Kidney glomerular epithelial cell (primary cell): ENCODE results near the gene KHNYN.

Experiments
- DNase-seq: peaks from one replicate; lab custom pipeline; 2025; lab: John Stamatoyannopoulos, UW

KHNYN gene

DNA sequence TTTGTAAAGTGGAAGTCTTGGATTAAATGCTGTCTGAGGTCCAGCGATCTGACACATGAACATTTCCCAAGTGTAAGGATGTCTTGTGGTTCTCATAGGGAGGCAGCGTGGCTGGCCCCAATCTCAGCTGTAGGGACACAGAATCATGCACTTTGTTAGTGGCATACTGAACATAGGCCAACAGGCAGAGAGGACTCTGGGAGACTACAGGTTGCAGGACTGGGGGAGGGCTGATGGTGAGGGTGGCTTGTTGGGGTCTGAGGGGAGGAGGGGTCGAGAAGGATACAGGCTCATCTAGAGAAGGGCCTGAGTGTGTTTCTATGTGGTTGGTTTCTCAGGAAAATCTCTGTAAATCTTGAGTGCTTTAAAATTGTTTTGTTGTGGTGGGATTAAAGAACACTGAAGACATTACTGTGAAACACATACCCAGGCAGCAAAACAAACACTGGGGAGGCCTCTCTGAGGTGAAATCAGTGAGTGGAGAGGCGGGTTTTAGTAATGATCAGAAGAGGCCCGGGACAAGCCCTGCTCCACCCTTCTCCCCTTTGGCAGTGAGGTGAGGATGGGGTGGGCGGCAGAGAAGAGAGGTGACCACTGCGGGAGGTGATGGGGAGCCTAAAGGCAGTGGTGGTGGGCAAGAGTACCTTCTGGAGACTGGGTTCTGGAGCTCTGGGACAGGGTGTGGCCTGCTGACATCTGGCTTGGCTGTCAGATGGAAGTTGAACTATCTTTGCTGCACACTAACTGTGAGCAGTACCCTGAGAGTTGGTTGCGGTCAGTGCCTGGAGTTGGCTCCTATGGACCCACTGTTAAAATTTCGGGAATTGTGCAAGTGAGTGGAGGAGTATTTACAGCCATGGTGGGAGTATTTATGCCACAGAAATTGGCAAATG, 27.7 kb upstream of the KHNYN start:
- DNase-seq: no peak

DNA sequence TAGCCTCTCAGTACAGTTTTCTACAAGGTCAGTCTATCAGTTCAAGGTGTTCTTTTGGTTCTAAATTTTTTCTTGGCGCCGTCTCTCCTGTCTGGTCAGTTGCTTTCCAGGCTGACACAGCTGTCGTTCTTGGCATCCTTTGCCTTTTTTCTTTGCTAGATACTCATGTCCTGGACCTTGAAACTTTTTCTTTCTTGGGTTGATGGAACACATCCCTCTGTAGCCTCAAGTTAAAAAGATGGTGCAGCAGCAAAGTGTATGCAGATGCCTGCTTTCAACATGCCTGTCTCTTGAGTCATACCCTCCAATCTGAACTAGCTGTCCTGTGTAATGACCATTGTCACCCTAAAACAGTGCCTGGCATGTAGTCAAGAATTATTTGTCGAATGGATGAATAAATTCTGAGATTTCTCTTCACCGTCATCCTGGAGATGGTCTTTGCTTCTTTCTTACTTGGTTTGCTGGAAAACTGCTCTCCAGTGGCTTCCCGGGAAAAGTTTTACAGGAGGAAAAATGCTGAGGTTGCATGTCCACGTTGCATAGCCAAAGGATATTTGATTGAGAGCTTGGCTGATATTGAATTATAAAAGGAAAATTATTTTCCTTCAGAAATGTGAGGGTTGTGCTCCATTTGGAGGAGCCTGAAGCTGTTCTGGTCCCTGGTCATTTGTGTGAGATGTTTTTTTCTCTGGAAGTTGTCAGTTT, 26.3 kb upstream of the KHNYN start:
- DNase-seq: no peak

DNA sequence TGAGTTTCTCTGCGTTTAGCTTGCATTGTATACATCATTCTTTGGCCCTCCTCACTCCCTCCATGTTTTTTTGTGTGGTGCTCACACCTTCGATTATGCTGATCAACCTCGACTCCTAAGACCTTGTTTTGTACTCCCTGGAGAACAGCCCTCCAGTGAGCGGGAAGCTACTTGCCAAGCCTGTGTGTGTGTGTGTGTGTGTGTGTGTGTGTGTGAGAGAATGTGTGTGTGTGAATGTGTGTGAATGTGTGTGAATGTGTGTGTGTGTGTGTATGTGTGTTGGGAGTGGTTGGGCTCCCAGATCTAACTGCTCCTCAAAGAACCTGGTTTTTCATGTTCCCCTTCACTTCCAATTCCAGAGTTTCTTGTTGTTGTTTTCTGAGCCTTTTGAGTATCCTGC, 24.9 kb upstream of the KHNYN start:
- no peak for DNase-seq

DNA sequence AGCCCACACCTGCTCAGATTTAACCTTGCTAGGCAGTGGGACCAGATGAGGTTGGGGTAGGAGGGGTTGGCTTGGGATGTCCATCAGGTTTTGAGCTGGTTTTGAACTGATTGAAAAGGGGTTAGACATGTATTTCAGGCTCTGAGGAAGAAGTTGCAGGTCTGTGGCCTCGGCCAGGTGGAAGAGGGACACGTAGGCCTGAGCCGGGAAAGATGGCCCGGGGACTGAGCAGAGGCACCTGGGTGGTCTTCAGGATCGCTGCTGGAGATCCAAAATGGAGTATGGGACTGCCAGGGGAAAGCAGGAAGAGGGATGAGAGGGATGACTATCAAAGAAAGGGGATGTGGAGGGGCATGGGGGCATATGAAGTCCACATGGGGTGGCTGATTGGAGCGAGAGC, 23.3 kb upstream of the KHNYN start:
- no peak for DNase-seq

DNA sequence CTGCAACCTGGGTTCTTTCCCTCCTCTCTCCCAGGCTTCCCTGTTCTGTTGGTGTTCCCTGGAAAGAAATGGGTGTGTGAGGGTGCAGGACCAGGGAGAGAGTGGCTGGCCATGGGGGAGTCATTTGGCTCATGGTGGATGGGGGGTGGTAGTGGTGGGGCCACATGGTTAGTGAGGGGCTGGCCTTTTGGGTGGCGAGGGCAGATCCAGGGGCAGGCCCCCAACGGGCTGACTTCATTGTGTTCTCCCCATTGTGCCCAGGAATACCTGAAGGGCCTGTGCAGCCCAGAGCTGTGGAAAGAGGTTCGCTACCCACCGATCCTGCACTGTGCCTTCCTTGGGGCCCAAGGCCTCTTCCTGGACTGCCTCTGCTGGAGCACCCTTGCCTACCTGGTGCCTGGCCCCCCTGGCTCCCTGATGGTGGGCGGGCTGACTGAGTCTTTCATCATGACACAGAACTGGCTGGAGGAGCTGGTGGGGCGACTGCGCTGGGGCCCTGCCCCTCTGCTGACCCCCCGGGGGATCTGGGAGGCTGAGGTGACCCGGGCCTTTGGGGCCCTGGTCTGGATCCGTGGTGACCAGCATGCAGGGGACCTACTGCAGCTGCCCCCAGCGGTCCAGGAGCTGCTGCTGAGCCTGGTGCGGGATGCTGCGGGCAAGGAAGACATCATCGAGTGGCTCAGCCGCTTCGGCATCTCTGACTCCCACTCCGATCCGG, 22.0 kb upstream of the KHNYN start:
- no peak for DNase-seq

DNA sequence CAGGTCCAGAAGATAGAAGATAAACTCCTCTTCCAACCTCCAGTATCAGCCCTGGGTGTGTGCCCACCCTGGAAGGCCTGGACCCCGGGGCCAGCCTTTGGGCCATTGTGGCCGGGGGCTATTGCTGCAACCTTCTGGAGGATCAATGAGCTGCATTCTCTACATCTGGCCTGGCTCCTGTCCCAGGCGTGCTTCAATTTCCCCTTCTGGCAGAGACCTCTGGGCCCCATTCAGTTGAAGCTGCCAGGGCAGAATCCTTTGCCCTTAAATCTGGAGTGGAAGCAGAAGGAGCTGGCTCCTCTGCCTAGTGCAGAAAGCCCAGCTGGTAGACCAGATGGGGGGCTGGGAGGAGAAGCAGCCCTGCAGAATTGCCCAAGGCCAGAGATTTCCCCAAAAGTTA, 21.0 kb upstream of the KHNYN start:
- DNase-seq: no peak

DNA sequence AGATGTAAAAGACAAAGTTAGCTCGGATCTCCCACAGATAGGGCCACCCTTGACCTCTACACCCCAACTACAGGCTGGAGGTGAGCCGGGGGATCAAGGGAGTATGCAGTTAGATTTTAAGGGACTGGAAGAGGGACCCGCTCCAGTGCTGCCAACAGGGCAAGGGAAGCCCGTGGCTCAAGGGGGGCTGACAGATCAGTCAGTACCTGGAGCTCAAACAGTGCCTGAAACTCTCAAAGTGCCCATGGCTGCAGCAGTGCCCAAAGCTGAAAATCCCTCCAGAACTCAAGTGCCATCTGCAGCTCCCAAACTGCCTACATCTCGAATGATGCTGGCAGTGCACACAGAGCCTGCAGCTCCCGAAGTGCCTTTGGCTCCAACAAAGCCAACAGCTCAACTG, 20.6 kb upstream of the KHNYN start:
- DNase-seq: no peak

DNA sequence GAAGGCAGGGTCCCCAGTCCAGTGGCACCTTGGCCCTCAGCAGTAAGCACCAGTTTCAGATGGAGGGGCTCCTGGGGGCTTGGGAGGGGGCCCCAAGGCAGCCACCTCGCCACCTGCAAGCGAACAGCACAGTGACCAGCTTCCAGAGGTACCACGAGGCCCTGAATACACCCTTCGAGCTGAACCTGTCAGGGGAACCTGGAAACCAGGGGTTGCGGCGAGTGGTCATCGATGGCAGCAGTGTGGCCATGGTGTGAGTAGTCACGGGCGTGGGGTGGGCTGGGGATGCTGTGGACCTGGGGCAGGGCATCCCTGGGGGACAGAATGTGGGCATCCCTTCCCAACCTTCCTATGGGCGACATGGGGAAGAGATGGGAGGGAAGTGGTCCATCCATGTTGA, 19.8 kb upstream of the KHNYN start:
- no peak for DNase-seq

DNA sequence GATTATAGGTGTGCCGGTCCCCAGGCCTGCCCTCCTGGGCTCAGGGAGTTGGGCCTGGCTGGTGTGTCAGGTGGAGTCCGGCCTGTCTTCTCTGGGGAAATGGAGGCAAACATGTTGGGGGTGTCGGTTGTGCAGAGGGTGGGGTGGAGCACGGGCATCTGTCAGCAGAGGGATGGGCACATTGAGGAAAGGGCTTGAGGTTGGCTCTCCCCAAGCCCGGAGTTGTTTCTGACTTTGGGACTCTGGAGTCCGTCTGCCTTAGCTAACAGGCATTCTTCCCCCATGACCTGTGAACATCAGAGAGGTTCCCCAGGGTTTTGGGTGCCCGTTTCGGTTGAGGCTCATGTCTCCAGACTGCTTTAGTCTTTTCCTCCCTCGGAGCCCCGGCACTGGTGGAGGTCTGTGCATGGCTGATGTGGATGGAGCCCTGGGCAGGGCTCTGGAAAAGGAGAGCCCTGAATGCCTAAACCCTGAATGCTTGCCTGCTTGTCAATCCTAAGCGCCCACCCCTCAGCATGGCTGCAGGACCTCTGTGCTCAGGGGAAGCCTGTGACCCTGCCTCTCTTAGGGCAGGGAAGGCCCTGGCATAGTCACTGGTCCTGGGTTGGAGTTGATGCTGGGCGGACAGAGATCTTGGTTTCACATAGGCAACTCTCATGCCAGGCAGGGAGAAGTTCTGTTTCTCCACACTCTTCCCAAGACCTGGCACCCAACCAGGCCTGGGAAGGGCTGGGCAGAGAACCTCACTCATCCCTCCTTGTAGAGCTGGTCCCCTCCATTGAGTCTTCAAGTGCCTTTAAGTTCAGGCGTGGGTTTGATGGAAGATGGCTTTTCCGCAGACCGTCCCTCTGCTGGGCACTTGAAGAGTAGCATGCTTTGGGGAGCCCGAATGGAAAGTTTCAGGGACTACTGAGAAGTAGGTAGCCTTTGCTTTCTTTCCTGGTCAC, 18.0 kb upstream of the KHNYN start:
- DNase-seq: peak; percentile 21

DNA sequence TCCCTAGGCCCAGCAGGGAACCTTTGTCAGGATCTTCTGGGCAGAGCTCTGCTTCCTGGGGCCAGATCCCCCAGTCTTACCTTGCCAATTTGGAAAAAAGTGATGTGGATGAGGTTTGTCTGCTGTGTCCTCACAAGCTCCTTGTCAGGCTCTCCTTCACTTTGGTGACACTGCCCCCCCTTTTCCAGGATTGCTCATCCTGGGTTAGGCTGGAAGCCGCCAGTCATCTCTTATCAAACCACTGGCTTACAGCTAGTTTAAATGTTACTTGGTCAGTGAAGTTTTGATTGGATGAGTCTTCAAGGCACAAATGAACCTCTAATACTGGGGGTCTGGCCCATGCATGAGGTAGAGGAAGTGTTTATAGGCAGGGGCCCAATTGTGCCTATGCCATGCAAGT, 15.7 kb upstream of the KHNYN start:
- DNase-seq: no peak

DNA sequence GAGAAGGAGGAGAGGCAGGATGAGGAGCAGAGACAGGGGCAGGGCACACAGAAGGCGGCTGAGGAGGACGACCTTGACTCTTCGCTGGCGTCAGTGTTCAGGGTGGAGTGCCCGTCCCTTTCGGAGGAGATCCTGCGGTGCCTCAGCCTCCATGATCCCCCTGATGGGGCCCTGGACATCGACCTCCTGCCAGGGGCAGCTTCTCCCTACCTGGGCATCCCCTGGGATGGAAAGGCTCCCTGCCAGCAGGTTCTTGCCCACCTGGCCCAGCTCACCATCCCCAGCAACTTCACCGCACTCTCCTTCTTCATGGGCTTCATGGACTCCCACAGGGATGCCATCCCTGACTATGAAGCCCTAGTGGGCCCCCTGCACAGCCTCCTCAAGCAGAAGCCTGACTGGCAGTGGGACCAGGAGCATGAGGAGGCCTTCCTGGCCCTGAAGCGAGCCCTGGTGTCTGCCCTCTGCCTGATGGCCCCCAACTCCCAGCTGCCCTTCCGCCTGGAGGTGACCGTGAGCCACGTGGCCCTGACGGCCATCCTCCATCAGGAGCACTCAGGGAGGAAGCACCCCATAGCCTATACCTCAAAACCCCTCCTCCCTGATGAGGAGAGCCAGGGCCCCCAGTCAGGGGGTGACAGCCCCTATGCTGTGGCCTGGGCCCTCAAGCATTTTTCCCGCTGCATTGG, 14.9 kb upstream of the KHNYN start:
- no peak for DNase-seq

DNA sequence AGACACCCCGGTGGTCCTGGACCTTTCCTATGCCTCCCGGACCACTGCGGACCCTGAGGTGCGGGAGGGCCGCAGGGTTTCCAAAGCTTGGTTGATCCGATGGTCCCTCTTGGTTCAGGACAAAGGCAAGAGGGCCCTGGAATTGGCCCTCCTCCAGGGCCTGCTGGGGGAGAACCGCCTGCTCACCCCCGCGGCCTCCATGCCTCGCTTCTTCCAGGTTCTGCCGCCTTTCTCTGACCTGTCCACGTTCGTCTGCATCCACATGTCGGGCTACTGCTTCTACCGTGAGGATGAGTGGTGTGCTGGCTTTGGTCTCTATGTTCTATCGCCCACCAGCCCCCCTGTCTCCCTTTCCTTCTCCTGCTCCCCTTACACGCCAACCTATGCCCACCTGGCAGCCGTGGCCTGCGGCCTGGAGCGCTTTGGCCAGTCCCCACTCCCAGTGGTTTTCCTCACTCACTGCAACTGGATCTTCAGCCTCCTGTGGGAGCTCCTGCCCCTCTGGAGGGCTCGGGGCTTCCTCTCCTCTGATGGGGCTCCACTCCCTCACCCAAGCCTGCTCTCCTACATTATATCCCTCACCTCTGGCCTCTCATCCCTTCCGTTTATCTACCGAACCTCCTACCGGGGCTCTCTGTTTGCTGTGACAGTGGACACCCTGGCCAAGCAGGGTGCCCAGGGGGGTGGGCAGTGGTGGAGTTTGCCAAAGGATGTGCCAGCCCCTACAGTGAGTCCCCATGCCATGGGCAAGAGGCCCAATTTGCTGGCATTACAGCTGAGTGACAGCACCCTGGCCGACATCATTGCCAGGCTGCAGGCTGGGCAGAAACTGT, 14.1 kb upstream of the KHNYN start:
- no peak for DNase-seq

DNA sequence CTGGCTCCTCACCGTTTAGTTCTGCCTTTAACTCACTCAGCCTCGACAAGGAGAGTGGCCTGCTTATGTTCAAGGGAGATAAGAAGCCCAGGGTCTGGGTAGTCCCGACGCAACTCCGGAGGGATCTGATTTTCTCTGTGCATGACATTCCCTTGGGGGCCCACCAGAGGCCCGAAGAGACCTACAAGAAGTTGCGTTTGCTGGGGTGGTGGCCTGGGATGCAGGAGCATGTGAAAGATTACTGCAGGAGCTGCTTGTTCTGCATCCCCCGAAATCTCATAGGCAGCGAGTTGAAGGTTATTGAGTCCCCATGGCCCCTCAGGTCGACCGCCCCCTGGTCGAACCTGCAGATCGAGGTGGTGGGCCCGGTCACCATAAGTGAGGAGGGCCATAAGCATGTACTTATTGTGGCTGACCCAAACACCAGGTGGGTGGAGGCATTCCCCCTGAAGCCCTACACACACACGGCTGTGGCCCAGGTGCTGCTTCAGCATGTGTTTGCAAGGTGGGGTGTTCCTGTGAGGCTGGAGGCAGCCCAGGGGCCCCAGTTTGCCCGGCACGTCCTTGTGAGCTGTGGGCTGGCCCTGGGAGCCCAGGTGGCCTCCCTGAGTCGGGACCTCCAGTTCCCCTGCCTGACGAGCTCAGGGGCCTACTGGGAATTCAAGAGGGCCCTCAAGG, 13.4 kb upstream of the KHNYN start:
- no peak for DNase-seq

DNA sequence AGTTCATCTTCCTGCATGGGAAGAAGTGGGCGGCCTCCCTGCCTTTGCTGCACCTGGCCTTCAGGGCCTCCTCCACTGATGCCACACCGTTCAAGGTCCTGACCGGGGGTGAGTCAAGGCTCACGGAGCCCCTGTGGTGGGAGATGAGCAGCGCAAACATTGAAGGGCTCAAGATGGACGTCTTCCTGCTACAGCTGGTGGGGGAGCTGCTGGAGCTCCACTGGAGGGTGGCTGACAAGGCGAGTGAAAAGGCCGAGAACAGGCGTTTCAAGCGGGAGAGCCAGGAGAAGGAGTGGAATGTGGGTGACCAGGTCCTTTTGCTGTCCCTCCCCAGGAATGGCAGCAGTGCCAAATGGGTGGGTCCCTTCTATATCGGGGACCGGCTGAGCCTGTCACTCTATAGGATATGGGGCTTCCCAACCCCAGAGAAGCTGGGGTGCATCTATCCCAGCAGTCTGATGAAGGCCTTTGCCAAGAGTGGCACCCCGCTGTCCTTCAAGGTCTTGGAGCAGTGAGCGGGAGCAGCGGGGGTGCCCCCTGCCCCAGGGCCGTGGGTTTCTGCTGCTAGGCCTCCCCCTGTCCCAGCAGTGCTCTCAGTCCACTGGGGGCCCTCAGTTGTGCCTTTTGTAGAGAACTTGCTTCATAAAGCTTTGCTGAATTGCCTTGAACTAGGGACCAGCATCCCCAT, 12.7 kb upstream of the KHNYN start:
- DNase-seq: no peak

DNA sequence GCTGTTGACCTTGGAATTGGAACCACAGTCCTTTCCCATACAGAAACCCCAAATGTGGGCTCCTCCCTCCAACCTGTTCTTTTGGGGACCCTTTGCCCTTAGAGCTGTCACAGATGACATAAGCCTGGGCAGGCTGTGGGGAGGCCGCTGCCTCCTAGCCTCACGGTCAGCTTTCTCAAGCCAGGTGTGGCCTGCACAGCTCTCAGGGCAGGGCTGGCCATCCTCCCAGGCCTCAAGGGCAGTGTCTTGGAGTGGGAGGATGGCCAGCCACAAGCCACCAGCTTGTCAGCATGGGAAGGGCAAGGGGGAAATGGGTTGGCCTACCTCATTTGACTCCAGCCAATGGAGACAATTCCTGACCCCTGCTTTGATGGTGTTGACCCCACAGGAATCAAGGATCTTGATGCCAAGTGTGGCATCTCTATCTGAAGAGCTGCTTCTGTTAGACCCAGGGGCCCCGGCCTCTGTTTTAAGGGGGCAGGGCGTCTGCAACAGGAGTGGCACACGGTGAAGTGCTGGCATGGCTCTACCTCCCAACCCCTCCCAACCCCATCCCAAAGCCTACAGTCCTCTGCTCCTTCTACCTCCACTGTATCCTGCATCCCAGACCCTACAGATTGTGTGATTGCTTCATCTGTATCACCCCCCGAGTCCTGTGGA, 11.8 kb upstream of the KHNYN start:
- no peak for DNase-seq

DNA sequence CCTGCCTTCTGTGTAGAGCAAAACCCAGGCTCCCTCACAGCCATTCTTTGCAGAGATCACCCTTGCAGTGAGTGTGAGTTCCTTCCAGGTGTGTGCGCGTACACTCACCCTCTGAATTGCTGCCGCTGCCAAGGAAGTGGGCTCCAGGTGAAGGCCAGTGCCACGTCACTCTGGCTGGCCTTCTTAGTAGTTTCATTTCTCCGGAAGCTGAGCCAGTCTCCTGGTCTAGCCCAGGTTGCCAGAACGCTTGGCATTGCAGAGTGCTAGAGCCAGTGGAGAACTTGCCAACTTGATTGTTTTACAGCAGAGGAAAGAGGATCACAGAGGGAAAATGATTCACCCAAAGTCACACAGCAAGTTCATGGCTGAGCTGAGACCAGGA, 11.3 kb upstream of the KHNYN start:
- no peak for DNase-seq

DNA sequence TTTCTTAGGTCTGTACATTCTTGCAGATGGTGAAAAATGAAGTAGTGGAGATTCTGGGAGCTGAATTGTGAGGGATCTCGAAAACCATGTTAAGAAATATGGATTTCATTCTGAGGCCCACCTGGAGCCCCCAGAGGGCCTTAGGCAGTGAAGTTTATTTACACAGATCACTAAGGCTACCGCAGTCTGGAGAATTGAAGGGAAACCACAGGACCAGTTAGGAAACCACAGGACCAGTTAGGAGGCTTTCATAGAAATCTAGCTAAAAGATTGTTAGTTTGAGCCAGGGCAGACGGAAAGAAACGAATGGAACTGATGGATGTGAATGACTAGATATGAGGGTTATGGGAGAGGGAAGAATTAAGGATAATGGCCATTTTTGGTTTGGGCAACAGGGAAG, 7.5 kb upstream of the KHNYN start:
- no peak for DNase-seq
